ENCODE data around the gene FKBP14.

DNA sequence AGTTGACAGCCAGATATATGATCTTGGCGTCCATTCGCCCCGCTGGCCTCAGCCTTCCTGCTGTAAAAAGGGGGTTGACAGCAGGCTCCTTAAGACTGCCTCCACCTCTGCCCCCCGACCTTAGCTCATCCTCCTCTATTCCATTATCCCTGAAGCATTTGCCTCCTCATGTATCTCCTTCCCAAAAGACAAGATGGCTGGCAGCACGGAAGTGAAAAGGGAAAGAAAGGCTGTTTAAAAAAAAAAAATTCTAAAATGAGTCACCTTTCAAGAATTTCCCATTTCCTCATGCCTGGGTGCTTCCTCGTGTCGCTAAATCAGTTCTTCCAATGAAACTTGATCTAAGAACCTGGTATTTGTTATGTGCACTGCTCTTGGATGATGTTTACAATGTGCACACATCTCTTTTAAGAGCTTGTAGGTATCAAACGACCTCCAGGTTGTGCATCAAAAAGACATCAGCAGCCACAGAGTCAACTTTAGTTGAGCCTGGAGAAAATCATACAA is 38.6 kb downstream of the FKBP14 start:
- TF ChIP-seq, protein P1, sequence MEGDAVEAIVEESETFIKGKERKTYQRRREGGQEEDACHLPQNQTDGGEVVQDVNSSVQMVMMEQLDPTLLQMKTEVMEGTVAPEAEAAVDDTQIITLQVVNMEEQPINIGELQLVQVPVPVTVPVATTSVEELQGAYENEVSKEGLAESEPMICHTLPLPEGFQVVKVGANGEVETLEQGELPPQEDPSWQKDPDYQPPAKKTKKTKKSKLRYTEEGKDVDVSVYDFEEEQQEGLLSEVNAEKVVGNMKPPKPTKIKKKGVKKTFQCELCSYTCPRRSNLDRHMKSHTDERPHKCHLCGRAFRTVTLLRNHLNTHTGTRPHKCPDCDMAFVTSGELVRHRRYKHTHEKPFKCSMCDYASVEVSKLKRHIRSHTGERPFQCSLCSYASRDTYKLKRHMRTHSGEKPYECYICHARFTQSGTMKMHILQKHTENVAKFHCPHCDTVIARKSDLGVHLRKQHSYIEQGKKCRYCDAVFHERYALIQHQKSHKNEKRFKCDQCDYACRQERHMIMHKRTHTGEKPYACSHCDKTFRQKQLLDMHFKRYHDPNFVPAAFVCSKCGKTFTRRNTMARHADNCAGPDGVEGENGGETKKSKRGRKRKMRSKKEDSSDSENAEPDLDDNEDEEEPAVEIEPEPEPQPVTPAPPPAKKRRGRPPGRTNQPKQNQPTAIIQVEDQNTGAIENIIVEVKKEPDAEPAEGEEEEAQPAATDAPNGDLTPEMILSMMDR (IDR thresholded peaks at IDR 0.05) = no peak
- TF ChIP-seq POLR2A (IDR thresholded peaks at IDR 0.05) = no peak

Measured in right lobe of liver (tissue), 4 donors.